Measurements from ENCODE around the gene DCAF11.

The DCAF11 gene

DNA sequence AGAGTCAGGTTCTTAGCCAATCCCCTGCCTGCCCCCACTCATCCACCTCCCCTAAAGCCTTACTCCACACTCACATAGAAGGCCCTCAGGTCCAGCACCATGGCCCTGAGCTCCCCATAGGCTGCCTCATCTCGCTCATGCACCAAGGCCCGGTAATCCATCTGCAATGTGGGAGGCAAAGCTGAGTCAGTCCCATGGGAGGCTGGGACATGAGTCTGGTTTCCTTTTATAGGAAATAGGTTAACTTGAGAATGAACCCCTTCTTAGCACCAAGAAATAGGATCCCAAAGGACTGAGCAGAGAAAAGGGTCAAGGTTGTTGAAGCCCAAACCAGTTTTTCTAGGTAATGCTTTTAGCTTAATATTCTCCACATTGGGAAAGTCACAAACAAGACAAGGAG, 28.9 kb downstream of the DCAF11 start:
- no peak for DNase-seq

DNA sequence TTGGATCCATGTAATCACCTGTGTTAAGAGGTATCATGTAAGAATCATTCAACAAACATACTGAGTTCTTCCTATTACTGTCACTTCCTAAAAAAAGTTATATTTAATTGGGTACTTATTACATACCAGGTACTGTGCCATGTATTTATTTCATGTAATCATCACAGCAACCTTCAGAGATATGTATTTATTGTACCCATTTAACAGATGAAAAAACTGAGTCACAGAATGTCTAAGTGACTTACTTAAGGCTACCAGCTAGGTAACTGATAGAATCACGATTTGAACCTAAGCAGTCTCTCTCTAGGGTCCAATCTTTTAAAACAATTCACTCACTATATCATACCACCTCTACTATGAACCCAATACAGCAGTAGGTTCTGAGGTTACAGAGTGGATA, 29.9 kb downstream of the DCAF11 start:
- no peak for DNase-seq

DNA sequence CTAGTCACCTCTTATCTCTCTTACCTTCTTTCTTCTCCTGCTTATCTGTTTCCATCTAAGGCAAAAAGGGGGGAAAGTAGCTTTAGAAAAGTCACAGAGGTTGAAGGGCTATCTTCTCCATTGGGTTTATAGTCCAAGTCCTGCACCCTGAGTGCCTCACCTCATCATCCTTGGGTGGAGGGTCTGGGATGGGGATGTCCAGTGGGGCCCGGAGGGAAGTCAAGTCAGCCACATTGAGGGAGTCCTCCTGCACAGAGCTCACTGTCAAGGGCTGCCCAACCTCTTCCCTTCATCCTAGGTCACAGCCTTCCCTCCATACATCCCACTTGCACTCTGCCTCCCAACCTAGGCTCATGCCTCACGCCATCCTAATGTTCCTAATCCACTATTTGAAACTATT, 30.6 kb downstream of the DCAF11 start:
- DNase-seq = no peak

DNA sequence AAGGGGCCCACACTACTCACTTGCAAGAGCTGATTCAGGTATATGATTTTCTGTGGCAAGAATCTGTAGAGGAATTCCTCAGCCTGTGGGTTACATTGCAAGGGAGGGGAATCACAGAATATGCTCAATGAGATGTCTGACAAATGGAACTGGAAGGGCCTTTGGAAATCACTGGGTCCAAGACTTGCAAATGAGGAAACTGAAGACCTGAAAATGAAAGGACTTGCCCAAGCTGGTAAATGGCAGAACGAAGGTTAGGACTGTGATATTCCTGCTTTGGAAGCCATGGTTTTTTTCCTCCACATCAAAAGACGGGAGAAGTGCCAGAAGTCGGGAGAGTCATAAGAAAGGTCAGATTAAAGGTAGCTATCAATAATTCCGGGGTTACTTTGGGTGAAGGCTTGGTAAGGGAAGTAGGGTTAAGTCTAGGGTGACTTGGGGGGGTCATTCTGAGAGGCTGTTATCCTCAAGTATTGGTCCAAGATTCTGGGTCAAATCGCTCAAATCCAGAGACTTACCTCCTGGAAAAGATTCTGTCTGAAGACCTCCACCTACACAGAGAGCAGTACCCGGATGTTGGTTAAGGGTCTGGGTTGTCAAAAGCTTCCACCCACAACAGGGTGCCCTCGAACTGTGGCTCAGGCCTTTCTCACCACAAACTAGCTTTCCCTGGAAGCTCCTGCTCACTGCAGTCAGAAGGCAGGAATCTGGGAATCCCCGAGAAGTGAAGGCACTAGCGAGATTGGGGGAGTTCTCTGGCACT, 31.3 kb downstream of the DCAF11 start:
- no peak for DNase-seq

DNA sequence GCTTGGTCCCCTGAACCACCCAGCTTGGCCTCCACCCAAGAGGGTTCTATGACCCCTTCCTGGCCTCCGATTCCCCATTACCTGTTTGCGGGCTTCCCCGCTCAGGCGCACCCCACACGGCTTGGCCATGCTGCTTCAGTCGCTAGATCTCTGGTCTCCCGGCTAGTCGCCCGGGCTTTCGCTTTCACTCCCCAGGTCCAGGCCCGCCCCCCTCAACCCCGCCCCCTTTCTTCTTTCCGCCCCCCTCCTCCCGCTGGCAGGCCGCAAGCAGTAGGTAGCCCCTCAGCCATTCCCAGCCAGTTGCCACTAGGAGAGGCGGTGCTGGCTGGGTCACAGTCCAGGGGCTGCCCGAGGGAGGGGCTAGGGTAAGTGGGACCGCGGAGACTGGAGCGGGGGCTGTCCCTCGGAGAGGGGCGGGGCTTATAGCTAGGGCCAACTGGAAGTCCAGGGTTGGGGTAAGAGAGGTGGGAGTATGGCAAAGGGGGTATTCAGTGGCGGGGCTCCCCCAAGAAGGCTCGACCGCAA, 31.9 kb downstream of the DCAF11 start, which contains the start of gene PSME2:
Gene PSME2 (minus strand): TSS at position 158 of the 525 bp plus-strand sequence. CDS start 29 bp downstream, at position 129.
- peak; percentile 93 to 95 for DNase-seq

DNA sequence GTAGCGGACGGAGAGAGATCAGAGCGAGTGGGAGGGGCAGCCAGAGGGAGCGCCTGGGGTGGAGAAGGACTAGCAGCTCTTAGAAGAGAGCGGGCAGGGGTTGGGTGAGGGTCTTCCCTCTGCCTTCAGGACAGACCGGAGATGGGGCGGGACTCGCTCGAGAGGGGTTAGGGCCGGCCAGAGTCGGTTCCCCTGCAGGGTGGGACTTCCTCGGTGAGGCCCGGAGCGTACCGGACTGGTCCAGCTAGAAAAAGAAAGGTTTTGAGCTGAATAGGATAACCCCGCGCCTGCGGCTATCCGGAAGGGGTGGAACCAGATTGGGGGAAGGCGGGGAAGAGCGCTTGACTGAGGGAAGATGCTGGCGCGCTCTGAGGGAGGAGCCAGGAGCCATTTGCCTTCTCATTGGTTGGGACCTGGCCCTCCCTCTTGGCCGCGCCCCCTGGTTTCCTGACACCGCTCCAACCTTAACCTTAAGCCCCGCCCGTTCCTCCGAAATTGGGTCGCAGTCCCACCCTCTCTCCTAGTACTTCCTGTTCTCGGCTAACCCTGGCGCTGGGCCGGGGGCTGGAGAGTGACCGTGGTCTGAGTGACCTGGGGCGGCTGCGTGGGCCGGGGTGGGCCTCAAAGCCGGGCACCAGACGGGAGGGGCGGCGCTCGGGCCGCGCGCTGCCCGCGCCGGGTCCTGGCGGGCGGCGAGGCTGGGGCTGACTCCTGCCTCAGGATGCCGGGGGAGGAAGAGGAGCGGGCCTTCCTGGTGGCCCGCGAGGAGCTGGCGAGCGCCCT, 32.6 kb downstream of the DCAF11 start, which contains the start of gene RNF31:
Gene RNF31 (plus strand): TSS at position 521 of the 783 bp plus-strand sequence. CDS start 201 bp downstream, at position 722.
- DNase-seq = peak; percentile 94 to 95

DNA sequence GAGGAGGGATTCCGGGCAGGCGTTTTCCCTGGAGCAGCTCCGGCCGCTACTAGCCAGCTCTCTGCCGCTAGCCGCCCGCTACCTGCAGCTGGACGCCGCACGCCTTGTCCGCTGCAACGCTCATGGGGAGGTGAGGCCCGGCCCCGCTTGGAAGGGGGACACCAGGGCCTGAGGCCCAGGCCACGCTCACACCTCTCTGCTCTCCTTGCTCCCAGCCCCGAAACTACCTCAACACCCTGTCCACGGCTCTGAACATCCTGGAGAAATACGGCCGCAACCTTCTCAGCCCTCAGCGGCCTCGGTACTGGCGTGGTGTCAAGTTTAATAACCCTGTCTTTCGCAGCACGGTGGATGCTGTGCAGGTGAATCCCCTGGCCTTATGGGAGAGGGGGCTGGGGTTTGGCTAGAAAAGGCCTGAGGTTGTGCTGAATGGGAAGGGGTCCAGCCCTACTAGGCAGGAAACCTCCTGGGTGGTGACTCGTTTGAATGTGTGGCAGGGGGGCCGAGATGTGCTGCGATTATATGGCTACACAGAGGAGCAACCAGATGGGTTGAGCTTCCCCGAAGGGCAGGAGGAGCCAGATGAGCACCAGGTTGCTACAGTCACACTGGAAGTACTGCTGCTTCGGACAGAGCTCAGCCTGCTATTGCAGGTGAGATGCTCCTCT, 33.3 kb downstream of the DCAF11 start:
- DNase-seq = no peak

DNA sequence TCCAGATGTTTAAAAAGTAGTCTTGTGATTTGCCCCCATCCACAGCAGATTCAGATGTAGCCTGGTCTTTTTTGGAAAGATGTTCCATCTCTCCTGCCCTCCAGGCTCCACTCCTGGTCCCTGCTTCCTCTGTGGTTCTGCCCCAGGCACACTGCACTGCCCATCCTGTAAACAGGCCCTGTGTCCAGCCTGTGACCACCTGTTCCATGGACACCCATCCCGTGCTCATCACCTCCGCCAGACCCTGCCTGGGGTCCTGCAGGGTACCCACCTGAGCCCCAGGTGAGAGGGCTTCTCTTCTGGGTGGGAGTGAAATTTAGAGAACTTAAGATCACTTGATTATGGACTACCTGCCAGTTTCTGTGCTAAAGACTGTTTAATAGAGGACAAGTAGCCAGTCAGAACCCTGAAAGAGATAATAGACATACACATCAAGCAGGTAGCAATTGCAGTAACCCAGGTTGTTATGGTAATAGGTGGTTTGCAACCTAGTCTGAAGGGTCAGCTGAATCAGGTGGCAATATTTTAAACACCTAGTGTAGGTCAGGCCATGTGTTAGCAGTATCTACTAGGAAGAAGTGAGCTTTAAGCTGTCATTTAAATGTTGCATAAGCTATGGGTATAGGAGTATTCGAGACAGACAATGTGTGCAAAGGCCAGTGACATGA, 34.9 kb downstream of the DCAF11 start:
- DNase-seq = no peak

DNA sequence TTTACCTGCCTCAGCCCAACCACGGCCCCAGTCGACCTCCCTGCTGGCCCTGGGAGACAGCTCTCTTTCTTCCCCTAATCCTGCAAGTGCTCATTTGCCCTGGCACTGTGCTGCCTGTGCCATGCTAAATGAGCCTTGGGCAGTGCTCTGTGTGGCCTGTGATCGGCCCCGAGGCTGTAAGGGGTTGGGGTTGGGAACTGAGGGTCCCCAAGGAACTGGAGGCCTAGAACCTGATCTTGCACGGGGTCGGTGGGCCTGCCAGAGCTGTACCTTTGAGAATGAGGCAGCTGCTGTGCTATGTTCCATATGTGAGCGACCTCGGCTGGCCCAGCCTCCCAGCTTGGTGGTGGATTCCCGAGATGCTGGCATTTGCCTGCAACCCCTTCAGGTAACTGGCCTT, 35.5 kb downstream of the DCAF11 start:
- DNase-seq = no peak

DNA sequence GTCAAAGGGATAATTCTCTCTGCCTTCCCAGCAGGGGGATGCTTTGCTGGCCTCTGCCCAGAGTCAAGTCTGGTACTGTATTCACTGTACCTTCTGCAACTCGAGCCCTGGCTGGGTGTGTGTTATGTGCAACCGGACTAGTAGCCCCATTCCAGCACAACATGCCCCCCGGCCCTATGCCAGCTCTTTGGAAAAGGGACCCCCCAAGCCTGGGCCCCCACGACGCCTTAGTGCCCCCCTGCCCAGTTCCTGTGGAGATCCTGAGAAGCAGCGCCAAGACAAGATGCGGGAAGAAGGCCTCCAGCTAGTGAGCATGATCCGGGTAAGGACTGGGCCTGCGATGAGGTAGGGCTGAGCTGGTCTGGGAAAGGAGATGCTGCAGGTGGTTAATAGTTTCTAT, 36.0 kb downstream of the DCAF11 start:
- no peak for DNase-seq

DNA sequence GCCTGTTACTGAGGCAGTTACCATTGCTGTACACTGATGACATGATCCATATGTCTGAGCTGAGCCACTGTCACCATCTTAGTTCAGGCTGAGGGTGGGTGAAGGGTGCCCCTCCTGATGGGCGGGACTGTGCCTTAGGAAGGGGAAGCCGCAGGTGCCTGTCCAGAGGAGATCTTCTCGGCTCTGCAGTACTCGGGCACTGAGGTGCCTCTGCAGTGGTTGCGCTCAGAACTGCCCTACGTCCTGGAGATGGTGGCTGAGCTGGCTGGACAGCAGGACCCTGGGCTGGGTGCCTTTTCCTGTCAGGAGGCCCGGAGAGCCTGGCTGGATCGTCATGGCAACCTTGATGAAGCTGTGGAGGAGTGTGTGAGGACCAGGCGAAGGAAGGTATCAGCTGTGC, 36.4 kb downstream of the DCAF11 start:
- DNase-seq = no peak

DNA sequence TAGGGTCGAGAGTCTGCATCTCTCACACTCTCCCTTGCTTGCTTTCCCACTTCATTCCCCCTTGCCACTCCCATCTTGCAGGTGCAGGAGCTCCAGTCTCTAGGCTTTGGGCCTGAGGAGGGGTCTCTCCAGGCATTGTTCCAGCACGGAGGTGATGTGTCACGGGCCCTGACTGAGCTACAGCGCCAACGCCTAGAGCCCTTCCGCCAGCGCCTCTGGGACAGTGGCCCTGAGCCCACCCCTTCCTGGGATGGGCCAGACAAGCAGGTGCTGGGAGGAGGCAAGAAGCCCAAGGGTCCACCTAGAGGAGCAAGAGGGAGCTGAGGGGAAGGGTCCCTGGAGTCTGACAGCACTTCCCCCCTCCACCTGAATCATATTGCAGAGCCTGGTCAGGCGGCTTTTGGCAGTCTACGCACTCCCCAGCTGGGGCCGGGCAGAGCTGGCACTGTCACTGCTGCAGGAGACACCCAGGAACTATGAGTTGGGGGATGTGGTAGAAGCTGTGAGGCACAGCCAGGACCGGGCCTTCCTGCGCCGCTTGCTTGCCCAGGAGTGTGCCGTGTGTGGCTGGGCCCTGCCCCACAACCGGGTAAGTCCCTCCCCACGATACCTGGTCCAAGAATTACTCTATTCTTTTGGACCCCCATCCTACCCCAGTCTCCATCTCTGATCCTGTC, 37.0 kb downstream of the DCAF11 start:
- no peak for DNase-seq

DNA sequence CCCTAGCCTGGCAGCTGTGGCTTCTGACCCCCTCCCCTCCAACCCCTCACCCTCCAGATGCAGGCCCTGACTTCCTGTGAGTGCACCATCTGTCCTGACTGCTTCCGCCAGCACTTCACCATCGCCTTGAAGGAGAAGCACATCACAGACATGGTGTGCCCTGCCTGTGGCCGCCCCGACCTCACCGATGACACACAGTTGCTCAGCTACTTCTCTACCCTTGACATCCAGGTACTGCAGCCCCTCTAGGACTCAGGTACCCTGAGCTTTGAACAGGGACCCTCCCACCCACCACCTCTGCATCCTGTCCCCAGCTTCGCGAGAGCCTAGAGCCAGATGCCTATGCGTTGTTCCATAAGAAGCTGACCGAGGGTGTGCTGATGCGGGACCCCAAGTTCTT, 40.5 kb downstream of the DCAF11 start:
- DNase-seq = no peak

DNA sequence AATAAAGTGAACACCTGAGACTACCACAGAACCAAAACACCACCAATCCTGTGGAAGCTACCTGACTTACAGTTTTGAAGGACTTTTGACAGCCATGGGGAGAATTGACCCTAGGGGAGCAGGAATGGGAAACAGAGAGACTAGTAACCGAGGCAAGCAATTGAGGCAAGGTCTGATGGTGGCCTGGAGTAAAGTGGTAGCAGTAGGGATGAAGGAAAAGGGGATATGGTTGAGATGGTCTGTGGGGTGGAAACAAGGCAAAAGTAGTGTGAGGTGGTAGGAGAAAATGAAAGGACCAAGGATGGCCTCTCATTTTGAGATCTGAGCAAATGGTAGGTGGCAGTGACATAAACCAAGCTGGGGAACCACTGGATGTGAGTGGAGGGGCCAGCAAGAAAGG, 42.3 kb downstream of the DCAF11 start:
- DNase-seq = no peak

DNA sequence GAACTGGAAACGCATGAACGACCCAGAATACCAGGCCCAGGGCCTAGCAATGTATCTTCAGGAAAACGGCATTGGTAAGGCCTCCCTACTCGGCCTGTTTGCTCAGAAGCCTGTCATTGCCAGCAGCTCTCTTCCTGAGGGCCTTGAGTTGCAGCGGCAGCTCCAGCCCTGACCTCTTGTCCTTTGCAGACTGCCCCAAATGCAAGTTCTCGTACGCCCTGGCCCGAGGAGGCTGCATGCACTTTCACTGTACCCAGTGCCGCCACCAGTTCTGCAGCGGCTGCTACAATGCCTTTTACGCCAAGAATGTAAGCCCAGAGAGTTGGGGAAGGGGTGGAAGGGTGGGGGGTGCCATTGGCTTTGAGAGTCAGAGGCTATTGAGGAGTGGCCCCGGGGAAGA, 42.8 kb downstream of the DCAF11 start:
- no peak for DNase-seq

DNA sequence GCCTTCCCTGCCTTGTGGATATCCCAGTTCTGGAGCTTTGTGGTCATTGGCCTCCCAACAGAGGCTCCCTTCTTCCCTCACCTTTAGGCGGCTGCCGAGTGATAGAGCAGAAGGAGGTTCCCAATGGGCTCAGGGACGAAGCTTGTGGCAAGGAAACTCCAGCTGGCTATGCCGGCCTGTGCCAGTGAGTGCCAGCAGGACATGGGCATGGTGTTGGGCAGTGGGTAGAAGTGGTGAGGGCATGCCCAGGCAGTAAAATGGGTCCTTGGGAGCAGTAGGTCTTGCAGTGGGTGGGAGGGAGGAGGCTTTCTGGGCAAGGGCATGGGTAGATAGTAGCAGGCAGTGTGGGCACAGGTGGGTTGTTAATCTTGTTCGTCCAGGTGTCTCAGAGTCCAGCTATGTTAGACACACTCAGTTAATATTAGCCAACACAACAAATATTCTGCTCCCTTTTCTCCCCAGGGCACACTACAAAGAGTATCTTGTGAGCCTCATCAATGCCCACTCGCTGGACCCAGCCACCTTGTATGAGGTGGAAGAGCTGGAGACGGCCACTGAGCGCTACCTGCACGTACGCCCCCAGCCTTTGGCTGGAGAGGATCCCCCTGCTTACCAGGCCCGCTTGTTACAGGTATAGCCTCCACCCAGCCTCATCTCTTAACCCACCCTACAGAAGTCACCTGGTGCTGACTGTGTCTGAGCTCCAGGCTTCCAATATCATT, 45.4 kb downstream of the DCAF11 start:
- no peak for DNase-seq

DNA sequence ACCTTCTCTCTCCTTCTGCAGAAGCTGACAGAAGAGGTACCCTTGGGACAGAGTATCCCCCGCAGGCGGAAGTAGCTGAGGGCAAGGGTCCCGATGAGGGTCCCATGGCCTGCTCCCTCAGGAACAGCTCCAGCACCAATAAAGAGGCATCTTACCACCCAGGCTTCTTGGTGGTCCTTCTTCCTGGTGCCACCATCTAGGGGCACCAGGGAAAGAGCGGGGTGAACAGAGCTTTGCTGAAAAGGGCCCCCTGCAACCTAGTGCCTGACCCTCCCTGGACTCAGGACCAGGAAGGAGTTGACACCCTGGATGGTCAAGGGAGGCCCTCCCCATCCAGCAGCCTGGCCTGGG, 45.9 kb downstream of the DCAF11 start:
- no peak for DNase-seq

DNA sequence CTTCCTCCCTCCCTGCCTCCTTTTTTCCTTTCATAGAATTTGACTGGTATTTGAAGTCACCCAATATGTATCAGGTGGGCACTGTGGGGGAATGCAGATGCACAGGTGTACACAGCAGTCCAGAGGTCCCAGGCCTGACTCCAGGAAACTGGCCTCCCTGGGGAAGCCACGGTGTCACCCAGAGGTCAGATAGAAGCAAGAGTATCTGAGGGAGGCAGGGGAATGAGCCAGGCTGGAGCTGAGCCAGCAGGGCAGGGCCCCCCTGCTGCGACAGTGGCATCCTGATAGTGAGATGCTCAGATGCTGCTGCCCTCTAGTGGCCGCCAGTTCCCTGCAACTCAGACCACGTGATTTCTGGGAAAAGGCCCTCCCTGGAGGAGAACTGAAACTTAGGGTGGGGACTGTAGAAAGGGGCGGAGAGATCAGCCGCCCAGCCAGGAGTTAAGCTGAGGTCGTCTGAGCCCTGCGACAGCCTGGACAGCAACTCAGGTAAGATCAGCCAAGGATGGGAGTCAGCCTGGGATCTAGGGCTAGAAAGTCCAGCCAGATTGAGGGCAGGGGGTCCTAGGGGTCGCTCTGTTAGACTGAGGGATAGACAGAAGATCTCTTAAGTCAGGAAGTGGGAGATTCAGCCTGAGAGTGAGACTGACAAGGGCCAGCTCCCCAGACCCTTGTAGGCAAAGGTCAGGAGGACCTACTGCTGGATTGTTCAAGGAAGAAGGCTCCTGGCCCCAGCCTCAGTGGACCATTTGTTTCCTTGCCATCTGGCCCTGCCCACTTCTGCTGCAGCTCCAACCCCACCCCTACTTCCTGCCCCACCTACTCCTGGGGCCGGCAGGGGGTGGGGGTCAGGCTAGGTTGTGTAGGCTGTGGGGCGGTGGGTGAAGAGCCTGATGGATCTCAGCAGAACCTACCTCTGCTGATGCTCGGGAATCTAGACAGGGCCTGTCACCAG, 46.5 kb downstream of the DCAF11 start, which contains the start of gene IRF9:
Gene IRF9 (plus strand): TSS at position 416 of the 955 bp plus-strand sequence. CDS start 880 bp downstream, outside the sequence.
- DNase-seq = peak; percentile 58 to 74

DNA sequence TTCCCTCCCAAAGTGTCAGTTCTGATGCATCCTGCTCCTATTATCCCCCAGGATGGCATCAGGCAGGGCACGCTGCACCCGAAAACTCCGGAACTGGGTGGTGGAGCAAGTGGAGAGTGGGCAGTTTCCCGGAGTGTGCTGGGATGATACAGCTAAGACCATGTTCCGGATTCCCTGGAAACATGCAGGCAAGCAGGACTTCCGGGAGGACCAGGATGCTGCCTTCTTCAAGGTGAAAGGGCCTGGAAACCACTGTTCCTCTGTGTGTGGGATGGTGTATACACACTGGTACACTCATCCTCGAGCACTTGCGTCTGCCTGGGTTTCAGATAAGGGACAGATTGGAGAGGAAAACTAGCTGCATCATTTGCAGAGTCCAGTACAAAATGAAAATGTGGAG, 47.5 kb downstream of the DCAF11 start:
- no peak for DNase-seq

DNA sequence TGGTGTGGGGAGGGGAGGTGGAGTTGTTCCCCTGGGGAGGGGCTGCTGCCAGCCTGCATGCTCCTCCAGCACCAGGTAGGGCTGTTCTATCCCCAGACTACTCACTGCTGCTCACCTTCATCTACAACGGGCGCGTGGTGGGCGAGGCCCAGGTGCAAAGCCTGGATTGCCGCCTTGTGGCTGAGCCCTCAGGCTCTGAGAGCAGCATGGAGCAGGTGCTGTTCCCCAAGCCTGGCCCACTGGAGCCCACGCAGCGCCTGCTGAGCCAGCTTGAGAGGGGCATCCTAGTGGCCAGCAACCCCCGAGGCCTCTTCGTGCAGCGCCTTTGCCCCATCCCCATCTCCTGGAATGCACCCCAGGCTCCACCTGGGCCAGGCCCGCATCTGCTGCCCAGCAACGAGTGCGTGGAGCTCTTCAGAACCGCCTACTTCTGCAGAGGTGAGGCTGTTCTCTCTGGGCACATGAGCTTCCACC, 50.0 kb downstream of the DCAF11 start:
- no peak for DNase-seq

Measured in NCI-H1930 (cell line).